ENCODE data around the gene CRCP. TPM values are rescaled to one million over a fixed set of nuclear protein-coding genes. Genes with fewer than 3 reads are reported as not detected.

The CRCP gene
- total and polyA plus RNA-seq, 10 donors: 11.5 to 46.2 (median 41.7) TPM

DNA sequence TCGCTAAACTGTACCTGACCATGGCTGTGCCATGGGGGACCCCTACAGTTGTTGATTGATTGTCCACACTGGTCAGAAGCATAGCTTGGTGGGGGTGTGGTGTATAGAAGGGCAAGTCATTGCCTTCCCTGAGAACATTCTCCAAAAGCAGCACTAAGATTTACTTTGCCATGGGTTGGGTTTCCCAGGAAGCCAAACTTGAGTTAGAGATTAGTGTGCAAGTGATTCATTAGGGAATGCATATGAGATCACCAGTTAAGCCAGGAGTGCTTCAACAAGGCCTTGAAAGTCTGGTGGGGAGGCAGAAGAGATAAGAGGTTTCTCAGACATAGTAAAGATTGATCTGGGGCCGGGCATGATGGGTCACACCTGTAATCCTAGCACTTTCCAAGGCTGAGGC lies 69.1 kb downstream of the CRCP start:
- intact Hi-C loops (cut with DNase I; ENCODE audit: low total_unique reads): no loop called here
- peaks cover 0 to 4% (median 0%) of the 10 kb centered on the region in 8 donors for H3K9me3 ChIP-seq
- H3K4me3 ChIP-seq: no peak overlapping the region
- 69 to 91% (median 88%) methylated on average over 2 of the region's 2 CpGs for WGBS, 5 donors
- H3K27ac ChIP-seq: peak overlapping the region in 1 of 8 donors; percentile 39
- H3K27me3 ChIP-seq (replicated peaks in 1 of 7): no peaks in the 10 kb centered on the region
- TF ChIP-seq CTCF (IDR thresholded peaks at IDR 0.05 in 8 of 11, conservative IDR thresholded peaks at IDR 0.05 in 3 of 11): no peak
- TF ChIP-seq POLR2A (IDR thresholded peaks at IDR 0.05): no peak
- no peak for TF ChIP-seq POLR2AphosphoS5 (IDR thresholded peaks at IDR 0.05)
- H3K36me3 ChIP-seq: no peaks in the 10 kb centered on the region
- H3K4me1 ChIP-seq: peaks cover 0 to 7% (median 0%) of the 10 kb centered on the region in 6 donors
- DNase-seq: no peak

- no peak overlapping the region for H3K27ac ChIP-seq
These were observed 71.1 kb downstream of the CRCP start for GRCh38 chr7:66185680-66186187.

GRCh38 chr7:66186991-66187390 lies 72.3 kb downstream of the CRCP start:
- Histone ChIP-seq H3K27me3 (replicated peaks in 1 of 7) (no peaks in the 10 kb centered on the region), H3K4me3 (no peak overlapping the region), H3K4me1 (peaks cover 0 to 7% (median 0%) of the 10 kb centered on the region in 6 donors), H3K9me3 (peaks cover 0 to 4% (median 0%) of the 10 kb centered on the region in 8 donors), H3K36me3 (no peaks in the 10 kb centered on the region), H3K27ac (no peak overlapping the region)
- TF ChIP-seq POLR2AphosphoS5 (IDR thresholded peaks at IDR 0.05): no peak
- TF ChIP-seq POLR2A (IDR thresholded peaks at IDR 0.05): no peak
- no peak for TF ChIP-seq CTCF (IDR thresholded peaks at IDR 0.05 in 8 of 11, conservative IDR thresholded peaks at IDR 0.05 in 3 of 11)
- no peak for DNase-seq
- 78 to 86% (median 83%) methylated on average over 4 of the region's 4 CpGs for WGBS, 5 donors
- intact Hi-C loops (cut with DNase I; ENCODE audit: low total_unique reads): no loop called here

More at GRCh38 chr7:66185680-66186187, 71.1 kb downstream of the CRCP start:
- intact Hi-C loops (cut with DNase I; ENCODE audit: low total_unique reads): no loop called here
- peaks cover 0 to 7% (median 0%) of the 10 kb centered on the region in 6 donors for H3K4me1 ChIP-seq
- no peak overlapping the region for H3K4me3 ChIP-seq
- no peak for TF ChIP-seq POLR2AphosphoS5 (IDR thresholded peaks at IDR 0.05)
- no peak for TF ChIP-seq CTCF (IDR thresholded peaks at IDR 0.05 in 8 of 11, conservative IDR thresholded peaks at IDR 0.05 in 3 of 11)
- TF ChIP-seq POLR2A (IDR thresholded peaks at IDR 0.05): no peak
- no peaks in the 10 kb centered on the region for H3K36me3 ChIP-seq
- peaks cover 0 to 4% (median 0%) of the 10 kb centered on the region in 8 donors for H3K9me3 ChIP-seq
- WGBS, 5 donors: 87 to 91% (median 90%) methylated on average over 8 of the region's 8 CpGs
- DNase-seq: no peak
- H3K27me3 ChIP-seq (replicated peaks in 1 of 7): no peaks in the 10 kb centered on the region

DNA sequence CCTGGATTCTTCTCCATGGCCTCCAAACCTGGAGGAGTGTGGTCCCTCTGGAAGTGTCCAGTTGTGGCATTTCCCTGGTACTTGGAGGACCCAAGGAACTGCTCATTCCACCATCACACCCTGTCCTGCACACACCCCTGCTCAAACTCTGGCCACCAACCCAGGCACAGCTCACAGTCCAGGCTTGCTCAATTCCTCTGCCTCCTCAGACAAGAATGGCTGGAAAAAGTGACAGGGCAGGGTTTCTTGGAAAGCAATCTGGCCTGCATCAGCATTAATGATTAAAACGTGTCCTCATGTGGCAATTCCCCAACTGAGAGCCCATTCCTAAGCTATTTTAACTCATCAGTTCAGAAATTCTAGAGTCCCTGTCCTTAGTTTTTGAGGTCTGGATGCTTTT lies 73.3 kb downstream of the CRCP start:
- H3K4me3 ChIP-seq: no peak overlapping the region
- no peak for DNase-seq
- H3K27ac ChIP-seq: no peak overlapping the region
- whole genome bisulfite sequencing, 5 donors: 47 to 79% (median 57%) methylated on average over 1 of the region's 1 CpG
- H3K4me1 ChIP-seq: peaks cover 0 to 6% (median 0%) of the 10 kb centered on the region in 6 donors
- intact Hi-C loops (cut with DNase I; ENCODE audit: low total_unique reads): no loop called here
- TF ChIP-seq POLR2A (IDR thresholded peaks at IDR 0.05) (no peak), CTCF (IDR thresholded peaks at IDR 0.05 in 8 of 11, conservative IDR thresholded peaks at IDR 0.05 in 3 of 11) (no peak), POLR2AphosphoS5 (IDR thresholded peaks at IDR 0.05) (peak in 2 of 3 donors; percentile 19 to 45)
- peaks cover 0 to 4% (median 0%) of the 10 kb centered on the region in 8 donors for H3K9me3 ChIP-seq
- no peaks in the 10 kb centered on the region for H3K36me3 ChIP-seq
- no peaks in the 10 kb centered on the region for H3K27me3 ChIP-seq (replicated peaks in 1 of 7)

All from spleen (tissue), 11 donors.